SU-DHL-6 (cell line): ENCODE data around the gene CCDC88C.

ENCODE experiments used
- H2AFZ ChIP-seq: fragments of 200-600 bp; sonication (generic); 2 replicates; pipeline ENCODE4 v1.6.1; 2014; ENCODE audit warnings: low read depth, mild to moderate bottlenecking, moderate library complexity, mixed read lengths, antibody characterized with exemption, low read length; ENCODE audit not compliant: severe bottlenecking
- H3F3A ChIP-seq: fragments of 200-600 bp; shearing (Covaris generic); 2 replicates; pipeline ENCODE4 v1.6.0; 2016; ENCODE audit warnings: antibody characterized with exemption, mild to moderate bottlenecking; ENCODE audit not compliant: insufficient read depth
- H3K27ac ChIP-seq: fragments of 200-600 bp; sonication (generic); 2 replicates; pipeline ENCODE4 v1.5.1; 2016; ENCODE audit warnings: low read depth, mild to moderate bottlenecking, low read length, moderate library complexity, mixed read lengths
- H3K27me3 ChIP-seq: fragments of 200-600 bp; sonication (generic), shearing (Covaris generic); 2 replicates; pipeline ENCODE4 v1.6.0; 2014; ENCODE audit warnings: mild to moderate bottlenecking, low read length
- H3K36me3 ChIP-seq: fragments of 200-600 bp; sonication (generic); 2 replicates; pipeline ENCODE4 v1.6.1; 2014; ENCODE audit warnings: mild to moderate bottlenecking, low read length, mixed read lengths
- H3K4me2 ChIP-seq: fragments of 300-600, 200-600 bp; shearing (Covaris generic), sonication (generic); 2 replicates; pipeline ENCODE4 v1.6.0; 2014; ENCODE audit warnings: low read length, low read depth, mild to moderate bottlenecking; ENCODE audit not compliant: poor library complexity, severe bottlenecking
- H3K4me3 ChIP-seq: fragments of 200-600 bp; sonication (generic); 2 replicates; pipeline ENCODE4 v1.5.1; 2014; ENCODE audit warnings: antibody characterized with exemption, low read length, mild to moderate bottlenecking, mixed read lengths; ENCODE audit not compliant: insufficient read depth, poor library complexity, severe bottlenecking
- H3K79me2 ChIP-seq: fragments of 200-600 bp; sonication (generic); 2 replicates; pipeline ENCODE4 v1.6.1; 2014; ENCODE audit warnings: mild to moderate bottlenecking, low read length, moderate library complexity; ENCODE audit not compliant: insufficient read depth
- H3K9ac ChIP-seq: fragments of 200-600 bp; sonication (generic); 2 replicates; pipeline ENCODE4 v1.7.0; 2014; ENCODE audit warnings: mild to moderate bottlenecking, low read length
- H3K9me2 ChIP-seq: fragments of 200-600 bp; sonication (generic); replicated peaks from 2 replicates; pipeline ENCODE4 v1.6.1; 2014; ENCODE audit warnings: low read length; ENCODE audit not compliant: insufficient read depth
- H3K9me3 ChIP-seq: fragments of 200-600 bp; sonication (generic); 2 replicates; pipeline ENCODE4 v1.6.1; 2014; ENCODE audit warnings: low read length, mixed read lengths; ENCODE audit not compliant: insufficient read depth
- H4K20me1 ChIP-seq: fragments of 200-600 bp; sonication (generic); 2 replicates; pipeline ENCODE4 v1.6.1; 2014; ENCODE audit warnings: low read depth, mild to moderate bottlenecking, antibody characterized with exemption, low read length, moderate library complexity, mixed read lengths
- CTCF ChIP-seq: fragments of 200-600 bp; sonication (generic); IDR thresholded peaks from one replicate; pipeline ENCODE4 v1.5.1; 2017; ENCODE audit warnings: antibody characterized with exemption, mild to moderate bottlenecking, low read length, moderate library complexity; ENCODE audit not compliant: insufficient read depth, poor library complexity, severe bottlenecking
- EZH2phosphoT487 ChIP-seq: fragments of 200-600 bp; sonication (generic), shearing (Covaris generic); conservative IDR thresholded peaks from 2 replicates; pipeline ENCODE4 v1.6.1; 2018; ENCODE audit warnings: mild to moderate bottlenecking, antibody characterized with exemption, low read length, moderate library complexity, mixed read lengths

The CCDC88C gene

GRCh38 chr14:91223028-91223783 lies 194.4 kb downstream of the CCDC88C start:
- no peak overlapping the region for H3K27ac ChIP-seq
- no peaks in the 10 kb centered on the region for H3K36me3 ChIP-seq
- no peaks in the 10 kb centered on the region for H3F3A ChIP-seq
- no peaks in the 10 kb centered on the region for H3K79me2 ChIP-seq
- H3K9me3 ChIP-seq = no peaks in the 10 kb centered on the region
- TF ChIP-seq CTCF (no peak), EZH2phosphoT487 (no peak)
- H2AFZ ChIP-seq = no peak overlapping the region
- H3K27me3 ChIP-seq = no peaks in the 10 kb centered on the region
- no peak overlapping the region for H3K4me2 ChIP-seq
- H3K9ac ChIP-seq = no peak overlapping the region
- H4K20me1 ChIP-seq = no peaks in the 10 kb centered on the region
- no peaks in the 10 kb centered on the region for H3K9me2 ChIP-seq
- no peak overlapping the region for H3K4me3 ChIP-seq
